Caki2 (cell line): ENCODE data around the gene OR6S1. TPM values are rescaled to one million over a fixed set of nuclear protein-coding genes. Genes with fewer than 3 reads are reported as not detected.
"Not testable (repeated sequence)": the region's sequence is repeated elsewhere in the genome, so short reads cannot be mapped to it uniquely, and the experiment has no call there.

ENCODE experiments used
- DNase-seq: peaks from one replicate; pipeline ENCODE4 v3.0.0-alpha.2; 2015; ENCODE audit warnings: low read depth
- in situ Hi-C: cut with HindIII; loops from 2 replicates; pipeline ENCODE4 v1.10.0; 2016; ENCODE audit warnings: low sequenced_read_pairs, low pct_unique_long_range_greater_than_20kb, mixed read lengths
- total RNA-seq: library from RNA; depleted of rRNA; stranded (reverse); fragments of >200 nt; shearing (Covaris generic); gene quantifications from 2 replicates; pipeline ENCODE4 v1.2.3, GENCODE V29; 2014; ENCODE audit warnings: low replicate concordance; rRNA removed

Gene OR6S1
- total RNA-seq, 1 experiment from 2014 or later, result not detected

DNA sequence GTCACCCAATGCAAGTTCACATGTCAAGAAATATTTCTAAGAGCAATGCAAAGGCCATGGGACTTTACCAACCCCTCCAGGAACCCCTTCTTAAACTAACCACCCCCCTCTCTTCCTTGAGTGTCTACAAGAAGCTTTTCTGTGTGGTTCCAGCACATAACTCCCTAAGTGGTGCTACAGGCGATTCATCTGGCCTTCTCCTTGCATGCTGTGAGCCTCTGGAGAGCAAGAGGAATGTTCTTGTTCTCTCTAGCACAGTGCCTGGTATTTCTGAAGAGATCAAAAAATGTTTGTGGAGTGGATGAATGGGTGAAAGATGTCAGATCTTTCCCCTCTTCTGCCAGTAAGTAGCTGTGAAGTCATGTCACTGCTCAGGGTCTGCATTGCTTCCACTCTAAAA lies 44.4 kb downstream of the OR6S1 start:
- DNase-seq, result no peak
- in situ Hi-C loops, result no loop called here

DNA sequence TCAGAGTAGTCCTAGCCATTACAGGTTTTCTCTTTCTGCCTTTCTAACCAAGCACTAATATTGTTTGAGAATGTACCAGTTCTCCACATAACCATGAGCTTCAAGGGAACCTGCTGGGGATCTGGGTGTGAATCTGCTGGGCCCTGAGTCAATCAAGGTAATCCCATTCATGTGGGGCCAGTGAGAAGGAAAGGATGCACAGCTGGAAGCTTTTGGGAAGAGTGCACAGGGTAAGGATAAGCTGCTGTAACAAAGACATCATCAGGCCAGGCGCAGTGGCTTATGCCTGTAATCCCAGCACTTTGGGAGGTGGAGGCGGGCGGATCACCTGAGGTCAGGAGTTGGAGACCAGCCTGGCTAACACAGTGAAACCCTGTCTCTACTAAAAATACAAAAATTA lies 45.8 kb downstream of the OR6S1 start:
- in situ Hi-C loops, DNase-seq: not testable (repeated sequence)

DNA sequence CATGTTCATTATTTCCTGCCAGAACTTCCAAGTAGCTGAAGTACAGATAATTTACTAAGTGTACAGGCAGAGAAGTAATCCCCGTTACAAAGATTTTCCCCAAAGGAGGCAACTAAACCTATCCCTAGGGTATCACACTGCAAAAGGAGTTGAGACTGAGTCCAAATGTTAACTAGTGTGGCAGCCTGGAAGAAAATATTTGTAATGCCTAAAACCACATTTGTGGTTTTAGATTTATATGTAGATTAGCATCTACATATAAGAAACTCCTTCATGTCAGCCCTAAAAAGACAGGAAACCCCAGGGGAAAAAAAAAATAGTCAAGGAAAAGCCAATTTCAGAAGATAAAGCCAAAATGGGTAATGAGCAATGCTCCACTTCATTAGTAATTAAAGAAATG lies 48.9 kb downstream of the OR6S1 start:
- no peak for DNase-seq
- in situ Hi-C loops, result no loop called here

DNA sequence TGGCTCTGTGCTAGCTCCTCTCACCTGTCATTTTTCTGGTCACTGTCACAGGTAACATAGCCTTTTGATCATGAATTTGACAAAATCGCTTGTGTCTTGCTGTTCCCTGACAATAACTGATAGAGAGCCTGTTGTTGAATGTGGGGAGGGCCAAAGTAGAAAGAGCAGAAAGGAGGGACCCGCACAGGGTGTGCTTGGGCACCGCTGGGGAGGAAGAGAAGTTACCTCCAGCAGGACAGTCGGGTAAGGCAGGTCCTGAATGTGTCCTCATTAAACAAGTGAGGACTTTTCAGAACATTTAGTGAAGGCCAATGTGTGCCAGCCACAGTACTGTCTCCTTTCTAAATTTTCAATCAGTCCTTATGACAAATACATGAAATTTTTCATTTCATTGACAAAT lies 50.3 kb downstream of the OR6S1 start, which contains the start of gene RNASE12:
RNASE12 (minus strand) TSS at position 142 of the 400 bp plus-strand sequence. CDS start 653 bp downstream, outside the sequence.
- in situ Hi-C loops, result no loop called here
- no peak for DNase-seq

Other genes with a start within 250 kb of the OR6S1 start
- 3.7 and 13.5 TPM in 2 replicates for gene TEP1, start 228.2 kb downstream of the OR6S1 start, total RNA-seq
- gene KLHL33, start 205.5 kb downstream of the OR6S1 start, total RNA-seq, result not detected in 2 replicates
- 53.3 and 53.9 TPM in 2 replicates for gene OSGEP, start 186.9 kb downstream of the OR6S1 start, total RNA-seq
- 171 and 222 TPM in 2 replicates for gene APEX1, start 186.5 kb downstream of the OR6S1 start, total RNA-seq
- 36.1 and 46.9 TPM in 2 replicates for gene PIP4P1, start 180.3 kb downstream of the OR6S1 start, total RNA-seq
- gene PNP, start 172.3 kb downstream of the OR6S1 start, total RNA-seq, result 35.2 and 79.3 TPM in 2 replicates
- not detected in 2 replicates for gene RNASE10, start 136.2 kb downstream of the OR6S1 start, total RNA-seq
- gene RNASE9, start 80.6 kb downstream of the OR6S1 start, total RNA-seq, result not detected in 2 replicates
- gene RNASE11, start 53.7 kb downstream of the OR6S1 start, total RNA-seq, result not detected in 2 replicates
- gene RNASE12, start 50.3 kb downstream of the OR6S1 start, total RNA-seq, result not detected in 2 replicates
- gene RNASE4, start 42.9 kb upstream of the OR6S1 start, total RNA-seq, result 18.5 and 21.6 TPM in 2 replicates
- gene ANG, start 47.1 kb upstream of the OR6S1 start, total RNA-seq, result 2.0 and 3.4 TPM in 2 replicates
- not detected in 2 replicates for gene EDDM3A, start 104.2 kb upstream of the OR6S1 start, total RNA-seq
- gene EDDM3B, start 126.7 kb upstream of the OR6S1 start, total RNA-seq, result not detected in 2 replicates
- not detected in 2 replicates for gene RNASE6, start 139.6 kb upstream of the OR6S1 start, total RNA-seq
- not detected in 2 replicates for gene RNASE1, start 161.2 kb upstream of the OR6S1 start, total RNA-seq
- gene RNASE3, start 249.7 kb upstream of the OR6S1 start, total RNA-seq, result not detected in 2 replicates